ENCODE measurements around the gene CCDC187. TPM values are rescaled to one million over a fixed set of nuclear protein-coding genes. Genes with fewer than 3 reads are reported as not detected.

The CCDC187 gene
- total RNA-seq, 4 donors from 2014 or later = 0.27 to 5.1 (median 2.2) TPM

DNA sequence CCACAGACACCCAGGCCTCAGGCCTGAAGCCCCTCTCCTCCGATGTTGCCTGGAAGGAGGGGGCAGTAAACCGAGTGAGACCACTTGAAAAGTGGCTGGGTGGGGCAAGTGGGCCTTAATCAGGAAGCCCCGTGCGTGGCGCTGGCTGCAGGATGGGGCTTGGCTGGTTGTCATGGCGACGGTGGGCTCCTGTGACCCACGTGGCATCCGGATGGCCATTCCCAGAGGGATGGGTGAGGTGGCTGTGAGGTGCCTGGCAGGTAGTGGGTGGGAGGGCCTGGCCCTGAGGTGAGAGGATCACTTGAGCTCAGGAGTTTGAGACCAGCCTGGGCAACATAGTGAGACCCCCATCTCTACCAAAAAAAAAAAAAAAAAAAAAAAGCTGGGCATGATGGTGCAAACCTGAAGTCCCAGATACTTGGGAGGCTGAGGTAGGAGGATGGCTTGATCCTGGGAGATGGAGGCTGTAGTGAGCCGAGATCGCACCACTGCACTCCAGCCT lies 28.6 kb upstream of the CCDC187 start:
- TF ChIP-seq POLR2A (IDR thresholded peaks at IDR 0.05) = no peak
- TF ChIP-seq, protein P1, sequence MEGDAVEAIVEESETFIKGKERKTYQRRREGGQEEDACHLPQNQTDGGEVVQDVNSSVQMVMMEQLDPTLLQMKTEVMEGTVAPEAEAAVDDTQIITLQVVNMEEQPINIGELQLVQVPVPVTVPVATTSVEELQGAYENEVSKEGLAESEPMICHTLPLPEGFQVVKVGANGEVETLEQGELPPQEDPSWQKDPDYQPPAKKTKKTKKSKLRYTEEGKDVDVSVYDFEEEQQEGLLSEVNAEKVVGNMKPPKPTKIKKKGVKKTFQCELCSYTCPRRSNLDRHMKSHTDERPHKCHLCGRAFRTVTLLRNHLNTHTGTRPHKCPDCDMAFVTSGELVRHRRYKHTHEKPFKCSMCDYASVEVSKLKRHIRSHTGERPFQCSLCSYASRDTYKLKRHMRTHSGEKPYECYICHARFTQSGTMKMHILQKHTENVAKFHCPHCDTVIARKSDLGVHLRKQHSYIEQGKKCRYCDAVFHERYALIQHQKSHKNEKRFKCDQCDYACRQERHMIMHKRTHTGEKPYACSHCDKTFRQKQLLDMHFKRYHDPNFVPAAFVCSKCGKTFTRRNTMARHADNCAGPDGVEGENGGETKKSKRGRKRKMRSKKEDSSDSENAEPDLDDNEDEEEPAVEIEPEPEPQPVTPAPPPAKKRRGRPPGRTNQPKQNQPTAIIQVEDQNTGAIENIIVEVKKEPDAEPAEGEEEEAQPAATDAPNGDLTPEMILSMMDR (IDR thresholded peaks at IDR 0.05) = no peak
- intact Hi-C loops (cut with DNase I; ENCODE audit: low total_unique reads) = no loop called here
- no peaks in the 10 kb centered on the region for H3K9me3 ChIP-seq
- peaks cover 0 to 14% of the 10 kb centered on the region in 2 donors for H3K4me1 ChIP-seq
- no peaks in the 10 kb centered on the region for H3K36me3 ChIP-seq
- DNase-seq = no peak
- no peak overlapping the region for H3K27ac ChIP-seq
- no peaks in the 10 kb centered on the region for H3K27me3 ChIP-seq
- H3K4me3 ChIP-seq = no peak overlapping the region

- DNase-seq = no peak
- Histone ChIP-seq H3K27ac (no peak overlapping the region), H3K9me3 (no peaks in the 10 kb centered on the region), H3K27me3 (no peaks in the 10 kb centered on the region), H3K36me3 (no peaks in the 10 kb centered on the region), H3K4me1 (peaks cover 0 to 18% of the 10 kb centered on the region in 2 donors), H3K4me3 (no peak overlapping the region)
- TF ChIP-seq POLR2A (IDR thresholded peaks at IDR 0.05) = no peak
- TF ChIP-seq, protein P1 (IDR thresholded peaks at IDR 0.05) = no peak
- intact Hi-C loops (cut with DNase I; ENCODE audit: low total_unique reads) = no loop called here
These were observed 27.9 kb upstream of the CCDC187 start for GRCh38 chr9:136331556-136332481.

DNA sequence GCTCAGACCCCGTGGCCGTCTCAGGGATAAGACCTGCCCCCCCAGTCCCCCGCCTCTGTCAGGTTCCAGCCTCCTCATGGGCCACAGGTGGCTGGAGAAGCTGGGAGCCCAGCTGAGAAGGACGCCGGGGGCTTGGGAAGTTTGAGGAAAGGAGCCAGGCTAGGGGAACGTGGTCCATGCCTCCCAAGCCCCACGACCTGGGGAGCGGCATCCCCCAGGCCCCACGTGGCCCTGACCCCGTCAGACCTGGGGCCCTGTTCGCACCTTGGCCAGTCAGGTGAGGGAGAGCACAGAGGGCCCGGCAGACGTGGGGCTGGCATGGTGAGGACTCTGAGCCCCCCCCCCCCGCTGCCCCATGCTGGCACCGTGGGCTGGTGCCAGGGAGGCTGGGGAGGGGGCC lies 27.1 kb upstream of the CCDC187 start:
- intact Hi-C loops (cut with DNase I; ENCODE audit: low total_unique reads) = no loop called here
- H3K4me3 ChIP-seq = no peak overlapping the region
- DNase-seq = no peak
- H3K9me3 ChIP-seq = no peaks in the 10 kb centered on the region
- TF ChIP-seq, protein P1 (IDR thresholded peaks at IDR 0.05) = no peak
- TF ChIP-seq POLR2A (IDR thresholded peaks at IDR 0.05) = no peak
- peaks cover 0 to 26% of the 10 kb centered on the region in 2 donors for H3K4me1 ChIP-seq
- no peaks in the 10 kb centered on the region for H3K27me3 ChIP-seq
- no peak overlapping the region for H3K27ac ChIP-seq
- no peaks in the 10 kb centered on the region for H3K36me3 ChIP-seq

DNA sequence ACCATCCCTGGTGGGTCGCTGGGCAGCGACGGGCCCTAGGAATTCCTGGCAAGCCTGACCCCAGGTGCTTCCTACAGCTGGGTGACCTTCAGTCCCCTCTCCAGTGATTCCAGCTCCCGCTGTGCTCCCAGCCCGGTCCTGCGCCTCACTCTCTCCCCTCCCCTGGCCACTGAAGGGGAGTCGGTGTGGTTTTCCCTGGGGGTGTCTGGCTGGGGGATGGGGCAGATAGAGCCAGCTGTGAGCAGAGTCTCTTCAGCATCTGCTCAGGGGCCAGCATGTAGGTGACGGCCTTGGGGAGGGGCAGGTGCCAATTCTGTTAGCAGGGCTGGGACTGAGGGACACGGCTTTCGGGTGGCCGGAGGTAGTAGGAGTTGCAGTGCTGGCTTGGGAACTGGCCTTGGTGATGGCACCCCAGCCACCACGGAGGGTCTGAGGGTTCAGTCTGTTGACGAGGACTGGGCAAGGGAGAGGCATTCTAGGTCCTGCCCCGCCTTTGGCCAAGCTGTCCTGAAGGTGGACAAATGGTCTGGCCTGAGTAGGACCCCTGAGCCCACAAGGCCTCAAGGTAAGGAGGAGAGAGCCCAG lies 26.6 kb upstream of the CCDC187 start:
- no peak for DNase-seq
- Histone ChIP-seq H3K9me3 (no peaks in the 10 kb centered on the region), H3K27ac (no peak overlapping the region), H3K4me3 (no peak overlapping the region), H3K36me3 (no peaks in the 10 kb centered on the region), H3K4me1 (peaks cover 0 to 30% of the 10 kb centered on the region in 2 donors), H3K27me3 (no peaks in the 10 kb centered on the region)
- TF ChIP-seq POLR2A (IDR thresholded peaks at IDR 0.05) = no peak
- TF ChIP-seq, protein P1 (IDR thresholded peaks at IDR 0.05) = no peak
- intact Hi-C loops (cut with DNase I; ENCODE audit: low total_unique reads) = no loop called here

Measured in uterus (tissue), 4 donors.